Panc1 (cell line): ENCODE results near the gene HPGDS. TPM values are rescaled to one million over a fixed set of nuclear protein-coding genes. Genes with fewer than 3 reads are reported as not detected.

Source experiments
- ATAC-seq: fragments of 200-7000 bp; cut with Tn5 transposase; 2 replicates; pipeline ENCODE4 v1.9.1; 2020; ENCODE audit warnings: mild to moderate bottlenecking, moderate library complexity
- BruUV-seq: library from RNA; stranded (reverse); fragments of 400-500 nt; replicated peaks from 2 replicates; lab custom pipeline; 2021; lab: Mats Ljungman, UMichigan
- CTCF ChIA-PET: fragments of 300-600 bp; sonication (Branson Sonifier 250); formaldehyde crosslinking; loops from one replicate; lab custom pipeline; 2022; ENCODE audit warnings: antibody characterized with exemption; lab: Charles Lee
- POLR2A ChIA-PET: fragments of 300-600 bp; sonication (Branson Sonifier 250); formaldehyde crosslinking; loops from one replicate; lab custom pipeline; 2022; ENCODE audit warnings: antibody characterized with exemption; lab: Charles Lee
- DNase-seq: peaks from one replicate; pipeline ENCODE4 v3.0.0-alpha.2; 2010; ENCODE audit warnings: low read depth, low spot score
- H3K27ac ChIP-seq: 2 replicates; pipeline ENCODE4 v1.5.1; 2011; ENCODE audit warnings: mild to moderate bottlenecking, low read length, inconsistent platforms
- H3K27me3 ChIP-seq: fragments of 200-500 bp; sonication (Bioruptor generic); 2 replicates; pipeline ENCODE4 v1.6.0; 2014; ENCODE audit warnings: low read length, inconsistent platforms; ENCODE audit not compliant: control insufficient read depth, insufficient read depth
- H3K36me3 ChIP-seq: fragments of 200-500 bp; sonication (Bioruptor generic); 2 replicates; pipeline ENCODE4 v1.5.1; 2014; ENCODE audit warnings: inconsistent platforms, mild to moderate bottlenecking, low read length, moderate library complexity; ENCODE audit not compliant: control insufficient read depth, insufficient read depth
- H3K4me1 ChIP-seq: 2 replicates; pipeline ENCODE4 v1.5.1; 2011; ENCODE audit warnings: inconsistent platforms, mild to moderate bottlenecking, low read length, moderate library complexity; ENCODE audit not compliant: control insufficient read depth, insufficient read depth
- H3K4me3 ChIP-seq, 2 experiments: 2 replicates each; pipeline ENCODE4 v1.5.1; 2011 to 2012; ENCODE audit warnings: low read depth in 2 of 2, low read length in 2 of 2, mild to moderate bottlenecking in 2 of 2, inconsistent platforms in 1 of 2, moderate library complexity in 1 of 2
- H3K9me3 ChIP-seq: fragments of 200-500 bp; sonication (Bioruptor generic); 2 replicates; pipeline ENCODE4 v1.5.1; 2014; ENCODE audit warnings: low read depth, mild to moderate bottlenecking, inconsistent platforms, low read length, moderate library complexity; ENCODE audit not compliant: control insufficient read depth, insufficient read depth
- POLR2AphosphoS5 ChIP-seq: IDR thresholded peaks from 2 replicates; pipeline ENCODE4 v1.6.1; 2012; ENCODE audit warnings: mild to moderate bottlenecking, low read depth, low read length, moderate library complexity
- REST ChIP-seq, 2 experiments: IDR thresholded peaks; 2 replicates each; pipeline ENCODE4 v1.6.1; 2011 to 2012; ENCODE audit warnings: low read depth in 2 of 2, control low read depth in 1 of 2, low read length in 1 of 2, mild to moderate bottlenecking in 1 of 2, moderate library complexity in 1 of 2; ENCODE audit not compliant: insufficient read depth in 1 of 2
- SIN3A ChIP-seq: IDR thresholded peaks from 2 replicates; pipeline ENCODE4 v1.6.1; 2012; ENCODE audit warnings: low read depth, mild to moderate bottlenecking, low read length, moderate library complexity, borderline replicate concordance; ENCODE audit not compliant: insufficient read depth
- TCF7L2 ChIP-seq: IDR thresholded peaks from 2 replicates; pipeline ENCODE4 v1.6.1; 2011; ENCODE audit warnings: mild to moderate bottlenecking, low read depth, low read length, inconsistent platforms
- in situ Hi-C: cut with HindIII; loops from 2 replicates; pipeline ENCODE4 v1.10.0; 2016; ENCODE audit warnings: low sequenced_read_pairs, low pct_unique_long_range_greater_than_20kb
- intact Hi-C: fragments of 100-400 bp; cut with micrococcal nuclease; formaldehyde crosslinking; loops from one replicate; pipeline ENCODE4 v1.10.0; 2022; ENCODE audit not compliant: unreplicated experiment
- total RNA-seq: library from RNA; stranded (reverse); gene quantifications from one replicate; pipeline ENCODE4 v1.2.1, GENCODE V29; 2021; ENCODE audit not compliant: unreplicated experiment
- TF ChIP-seq, protein P1 (sequence below): fragments of 450-650 bp; IDR thresholded peaks from 2 replicates; pipeline ENCODE4 v1.5.1; 2017; ENCODE audit warnings: mild to moderate bottlenecking

HPGDS gene
- total RNA-seq, 1 experiment from 2014 or later = not detected

DNA sequence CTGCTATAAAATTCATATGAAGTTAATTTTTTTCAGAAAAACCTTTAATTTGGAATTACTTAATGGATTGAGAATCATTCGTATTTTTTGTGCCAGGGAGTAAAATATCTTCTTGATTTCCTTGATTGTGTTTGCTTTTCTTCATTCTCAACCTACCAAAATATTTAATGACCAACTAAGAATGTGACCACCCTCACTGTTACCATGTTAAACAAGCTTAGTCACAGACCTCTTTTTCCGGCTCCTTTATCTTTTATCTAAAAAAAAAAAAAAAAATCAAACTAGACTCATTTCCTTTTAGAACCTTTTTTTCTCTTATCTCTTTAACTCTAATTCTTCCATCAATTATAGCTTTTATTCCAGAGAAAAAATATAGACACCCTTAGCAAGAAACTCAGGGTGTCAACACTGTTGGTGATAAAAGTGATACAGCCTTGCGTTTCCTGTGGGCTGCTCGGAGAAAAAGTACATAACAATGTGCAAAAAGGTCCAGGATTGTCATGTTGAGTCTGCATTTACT lies 20.6 kb upstream of the HPGDS start:
- no peaks in the 10 kb centered on the region; the same call in 1 of the 2 replicates for H3K27me3 ChIP-seq
- in situ Hi-C loops = no loop called here
- CTCF ChIA-PET = no interaction called here
- no peak overlapping the region for H3K4me3 ChIP-seq
- intact Hi-C loops = no loop called here
- TF ChIP-seq SIN3A (no peak), POLR2AphosphoS5 (no peak), REST (IDR thresholded peaks at IDR 0.05; ENCODE audit: insufficient read depth in 1 of 2, low read depth in 2 of 2, low read length in 1 of 2) (no peak), TCF7L2 (no peak)
- TF ChIP-seq, protein P1, sequence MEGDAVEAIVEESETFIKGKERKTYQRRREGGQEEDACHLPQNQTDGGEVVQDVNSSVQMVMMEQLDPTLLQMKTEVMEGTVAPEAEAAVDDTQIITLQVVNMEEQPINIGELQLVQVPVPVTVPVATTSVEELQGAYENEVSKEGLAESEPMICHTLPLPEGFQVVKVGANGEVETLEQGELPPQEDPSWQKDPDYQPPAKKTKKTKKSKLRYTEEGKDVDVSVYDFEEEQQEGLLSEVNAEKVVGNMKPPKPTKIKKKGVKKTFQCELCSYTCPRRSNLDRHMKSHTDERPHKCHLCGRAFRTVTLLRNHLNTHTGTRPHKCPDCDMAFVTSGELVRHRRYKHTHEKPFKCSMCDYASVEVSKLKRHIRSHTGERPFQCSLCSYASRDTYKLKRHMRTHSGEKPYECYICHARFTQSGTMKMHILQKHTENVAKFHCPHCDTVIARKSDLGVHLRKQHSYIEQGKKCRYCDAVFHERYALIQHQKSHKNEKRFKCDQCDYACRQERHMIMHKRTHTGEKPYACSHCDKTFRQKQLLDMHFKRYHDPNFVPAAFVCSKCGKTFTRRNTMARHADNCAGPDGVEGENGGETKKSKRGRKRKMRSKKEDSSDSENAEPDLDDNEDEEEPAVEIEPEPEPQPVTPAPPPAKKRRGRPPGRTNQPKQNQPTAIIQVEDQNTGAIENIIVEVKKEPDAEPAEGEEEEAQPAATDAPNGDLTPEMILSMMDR = no peak
- no peak for DNase-seq
- H3K9me3 ChIP-seq = no peaks in the 10 kb centered on the region
- no peaks in the 10 kb centered on the region for H3K4me1 ChIP-seq
- POLR2A ChIA-PET = no interaction called here
- no TSS peak for BruUV-seq
- no peaks in the 10 kb centered on the region for H3K36me3 ChIP-seq
- no peak for ATAC-seq
- H3K27ac ChIP-seq = no peak overlapping the region

DNA sequence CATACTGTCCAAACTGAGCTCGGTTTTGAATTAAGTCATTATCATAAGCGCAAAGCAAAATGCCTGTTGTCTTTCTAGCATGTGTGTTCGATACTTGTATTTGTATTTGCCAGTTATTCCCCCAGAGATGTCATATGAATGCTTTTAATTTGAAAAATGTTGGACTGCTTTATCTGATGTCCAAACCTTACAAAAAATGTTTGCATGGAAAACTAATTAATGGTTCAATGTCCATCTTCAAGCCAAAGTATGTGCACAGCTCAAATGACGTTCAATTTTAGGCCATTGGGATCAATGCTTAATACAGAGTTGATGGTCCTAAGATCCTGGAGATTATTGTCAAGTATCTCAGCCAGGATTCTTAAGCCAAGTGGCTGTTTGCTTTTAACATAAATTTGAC lies 17.2 kb upstream of the HPGDS start:
- DNase-seq (no peak), ATAC-seq (no peak)
- TF ChIP-seq SIN3A (no peak), TCF7L2 (no peak), REST (IDR thresholded peaks at IDR 0.05; ENCODE audit: insufficient read depth in 1 of 2, low read depth in 2 of 2, low read length in 1 of 2) (no peak), POLR2AphosphoS5 (no peak)
- TF ChIP-seq, protein P1 = no peak
- POLR2A ChIA-PET = no interaction called here
- CTCF ChIA-PET = no interaction called here
- Histone ChIP-seq H3K9me3 (no peaks in the 10 kb centered on the region), H3K36me3 (no peaks in the 10 kb centered on the region), H3K4me1 (no peaks in the 10 kb centered on the region), H3K27ac (no peak overlapping the region), H3K27me3 (no peaks in the 10 kb centered on the region), H3K4me3 (no peak overlapping the region)
- intact Hi-C loops = no loop called here
- BruUV-seq = no TSS peak
- in situ Hi-C loops = no loop called here
